SJSA1 (cell line): ENCODE data around the gene NPIPB8. TPM values are rescaled to one million over a fixed set of nuclear protein-coding genes. Genes with fewer than 3 reads are reported as not detected.
"Not testable (repeated sequence)": the region's sequence is repeated elsewhere in the genome, so short reads cannot be mapped to it uniquely, and the experiment has no call there.

Experiments
- DNase-seq, 2 experiments: peaks; one replicate each; pipeline ENCODE4 v3.0.0-alpha.2; 2015 to 2020; ENCODE audit warnings: low spot score in 2 of 2, low read depth in 1 of 2
- H3K27ac ChIP-seq: fragments of 250-450 bp; sonication (Bioruptor Pico); 2 replicates; pipeline ENCODE4 v1.5.1; 2020; ENCODE audit warnings: mild to moderate bottlenecking, moderate library complexity
- H3K27me3 ChIP-seq: fragments of 250-450 bp; sonication (Bioruptor Pico); replicated peaks from 2 replicates; pipeline ENCODE4 v1.5.1; 2020; ENCODE audit warnings: mild to moderate bottlenecking, moderate library complexity
- H3K36me3 ChIP-seq: fragments of 250-450 bp; sonication (Bioruptor Pico); 2 replicates; pipeline ENCODE4 v1.5.1; 2020; ENCODE audit warnings: mild to moderate bottlenecking
- H3K4me1 ChIP-seq: fragments of 250-450 bp; sonication (Bioruptor Pico); replicated peaks from 2 replicates; pipeline ENCODE4 v1.6.1; 2021; ENCODE audit warnings: mild to moderate bottlenecking
- H3K4me3 ChIP-seq: fragments of 250-450 bp; sonication (Bioruptor Pico); 2 replicates; pipeline ENCODE4 v1.5.1; 2020; ENCODE audit warnings: mild to moderate bottlenecking
- H3K9me3 ChIP-seq: fragments of 250-450 bp; sonication (Bioruptor Pico); replicated peaks from 2 replicates; pipeline ENCODE4 v1.5.1; 2020; ENCODE audit warnings: mild to moderate bottlenecking
- total RNA-seq: library from RNA; depleted of rRNA; stranded (reverse); fragments of >200 nt; shearing (Covaris generic); gene quantifications from 2 replicates; pipeline ENCODE4 v1.2.3, GENCODE V29; 2014

The NPIPB8 gene
- total RNA-seq, 1 experiment from 2014 or later, result not detected

DNA sequence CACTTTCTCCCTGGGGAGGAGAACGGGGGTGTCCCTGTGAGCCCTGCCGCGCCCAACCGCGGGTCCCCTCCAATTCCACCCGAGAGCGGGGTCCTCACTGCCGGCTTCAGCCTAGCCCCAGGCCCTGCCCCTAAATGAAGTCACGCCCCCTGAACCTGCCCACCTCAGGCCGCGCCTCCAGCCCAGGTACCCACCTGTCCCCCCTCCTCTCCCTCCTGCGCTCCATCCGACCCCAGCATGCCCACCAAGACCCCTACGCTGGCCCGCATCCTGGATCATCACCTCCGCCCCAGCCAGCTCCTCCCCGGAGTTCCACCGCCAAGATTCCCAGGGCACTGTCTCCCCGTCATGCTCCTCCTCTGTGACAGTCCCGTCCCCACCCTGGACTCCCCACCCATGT is 36.9 kb upstream of the NPIPB8 start:
- not testable (repeated sequence) for DNase-seq, H3K36me3 ChIP-seq, H3K27ac ChIP-seq, H3K4me1 ChIP-seq, H3K4me3 ChIP-seq, H3K9me3 ChIP-seq, H3K27me3 ChIP-seq

GRCh38 chr16:28601589-28601988 is 36.3 kb upstream of the NPIPB8 start:
- not testable (repeated sequence) for H3K27me3 ChIP-seq, H3K4me3 ChIP-seq, H3K9me3 ChIP-seq, H3K27ac ChIP-seq, DNase-seq, H3K4me1 ChIP-seq, H3K36me3 ChIP-seq

- H3K4me3 ChIP-seq, H3K27ac ChIP-seq: not testable (repeated sequence)
These were observed 35.8 kb upstream of the NPIPB8 start for GRCh38 chr16:28602062-28602461.

GRCh38 chr16:28602529-28602928 is 35.3 kb upstream of the NPIPB8 start:
- Histone ChIP-seq H3K9me3 (no peaks in the 10 kb centered on the region), H3K27ac (no peak overlapping the region), H3K4me3 (no peak overlapping the region), H3K4me1 (no peaks in the 10 kb centered on the region), H3K36me3 (no peaks in the 10 kb centered on the region), H3K27me3 (no peaks in the 10 kb centered on the region)
- DNase-seq, result no peak

More at GRCh38 chr16:28602062-28602461, 35.8 kb upstream of the NPIPB8 start:
- not testable (repeated sequence) for H3K36me3 ChIP-seq, H3K9me3 ChIP-seq, H3K4me1 ChIP-seq, DNase-seq, H3K27me3 ChIP-seq

DNA sequence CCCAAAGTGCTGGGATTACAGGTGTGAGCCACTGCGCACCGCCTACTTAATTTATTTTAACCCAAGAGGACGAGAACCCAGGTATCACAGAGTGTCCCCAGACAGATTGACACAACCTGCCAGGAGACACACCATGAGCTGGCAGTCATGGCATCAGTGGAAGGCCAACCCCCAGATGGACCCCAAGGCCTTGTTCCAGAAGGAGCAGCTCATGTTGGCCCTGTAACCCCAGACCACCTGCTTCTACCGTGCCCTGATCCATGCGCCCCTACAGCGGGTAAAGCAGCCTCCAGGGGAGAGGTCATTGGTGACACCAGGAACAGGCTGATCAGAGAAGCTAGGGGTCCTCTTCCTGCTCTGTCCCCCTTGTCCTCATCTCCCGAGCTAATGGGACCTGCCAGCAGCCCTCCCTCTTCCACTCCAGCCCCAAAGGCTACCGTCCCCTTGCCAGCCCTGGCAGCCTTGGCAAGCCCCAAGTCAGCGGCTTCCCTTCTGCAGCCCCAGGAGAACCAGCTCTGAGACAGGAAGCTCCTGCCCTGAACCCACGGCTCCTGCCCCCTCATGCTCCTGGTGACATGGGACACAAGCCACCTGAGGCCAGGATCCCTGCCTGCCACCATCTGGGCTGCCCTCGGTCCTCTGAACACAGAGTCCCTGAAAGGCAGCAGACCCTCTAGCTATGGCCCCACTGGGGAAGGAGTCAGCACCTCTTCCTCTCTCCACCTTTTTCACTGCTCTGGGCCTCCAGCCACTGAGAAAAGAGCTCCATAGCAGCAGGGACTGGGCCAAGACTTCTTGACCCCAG is 34.3 kb upstream of the NPIPB8 start:
- Histone ChIP-seq H3K36me3 (no peaks in the 10 kb centered on the region), H3K4me3 (no peak overlapping the region), H3K9me3 (no peaks in the 10 kb centered on the region), H3K27ac (no peak overlapping the region), H3K4me1 (no peaks in the 10 kb centered on the region), H3K27me3 (no peaks in the 10 kb centered on the region)
- DNase-seq, result no peak

GRCh38 chr16:28604186-28604565 is 33.7 kb upstream of the NPIPB8 start:
- H3K4me1 ChIP-seq, result no peaks in the 10 kb centered on the region

DNA sequence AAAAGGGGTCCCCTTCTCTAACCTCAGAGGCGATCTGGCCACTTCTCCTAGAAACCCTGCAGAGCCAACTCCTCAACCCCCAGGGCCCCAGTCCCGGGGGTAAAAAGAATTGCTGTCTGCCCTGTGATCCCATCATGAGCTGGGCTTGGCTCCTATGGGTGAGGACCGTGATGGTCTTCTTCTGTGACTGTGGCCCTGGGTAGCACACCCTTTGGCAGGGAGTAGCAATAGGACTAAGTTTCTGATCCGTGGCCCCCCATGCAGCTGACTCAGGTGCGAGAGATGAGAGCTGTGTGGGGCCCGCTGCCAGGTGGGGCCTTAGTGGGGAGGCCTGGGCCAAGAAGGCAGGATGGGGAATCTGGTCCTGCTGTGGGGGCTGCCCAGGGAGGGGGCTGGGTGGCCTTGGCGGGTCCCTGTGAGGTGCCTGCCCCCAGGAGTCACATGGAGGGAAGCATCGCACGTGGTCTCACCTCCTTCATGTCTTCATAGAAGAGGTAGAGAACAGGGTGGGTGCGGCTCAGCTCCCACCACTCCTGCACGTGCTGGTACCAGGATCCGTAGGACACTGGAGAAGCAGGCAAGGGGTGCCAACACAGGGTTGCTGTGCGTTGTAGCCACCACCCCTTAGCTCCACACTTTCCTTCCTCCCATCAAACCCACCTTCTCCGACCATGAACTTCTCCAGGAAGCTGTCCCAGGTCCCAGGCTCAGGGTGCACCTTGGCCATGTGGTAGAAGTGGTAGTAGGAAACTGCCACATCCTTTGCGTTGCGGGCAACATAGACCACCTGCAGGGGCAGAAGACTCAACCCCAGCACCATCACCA is 31.4 kb upstream of the NPIPB8 start:
- no peaks in the 10 kb centered on the region for H3K36me3 ChIP-seq
- no peaks in the 10 kb centered on the region for H3K9me3 ChIP-seq
- no peak for DNase-seq
- no peaks in the 10 kb centered on the region for H3K4me1 ChIP-seq
- no peak overlapping the region for H3K4me3 ChIP-seq
- no peak overlapping the region for H3K27ac ChIP-seq
- no peaks in the 10 kb centered on the region for H3K27me3 ChIP-seq

More at GRCh38 chr16:28604186-28604565, 33.7 kb upstream of the NPIPB8 start:
- Histone ChIP-seq H3K4me3 (no peak overlapping the region), H3K27ac (no peak overlapping the region), H3K36me3 (no peaks in the 10 kb centered on the region), H3K9me3 (no peaks in the 10 kb centered on the region), H3K27me3 (no peaks in the 10 kb centered on the region)
- DNase-seq, result no peak

DNA sequence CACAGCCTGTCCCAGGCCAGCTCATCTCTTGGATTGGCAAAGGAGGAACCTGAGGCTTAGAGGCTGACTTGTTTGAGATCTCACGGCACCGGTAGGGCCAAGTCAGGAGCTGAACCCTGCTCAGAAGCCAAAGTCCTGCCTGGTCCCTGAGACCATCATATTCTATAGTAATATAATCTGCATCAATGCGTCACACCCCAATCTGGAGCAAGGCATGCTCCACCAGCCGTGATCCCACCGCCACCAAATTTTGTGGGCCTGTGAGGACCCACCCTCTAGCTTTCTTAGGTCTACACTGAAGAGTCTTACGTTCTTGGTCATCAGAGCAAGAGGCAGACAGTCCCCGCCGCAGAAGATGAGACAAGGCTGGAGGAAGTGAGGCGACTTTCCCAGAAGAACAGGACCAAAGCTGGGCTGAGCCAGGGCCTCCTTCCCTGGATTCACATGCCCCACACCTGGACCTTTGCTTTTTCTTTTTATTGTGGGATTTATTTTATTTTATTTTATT is 30.7 kb upstream of the NPIPB8 start:
- Histone ChIP-seq H3K4me3 (no peak overlapping the region), H3K9me3 (no peaks in the 10 kb centered on the region), H3K36me3 (no peaks in the 10 kb centered on the region), H3K27ac (no peak overlapping the region), H3K27me3 (no peaks in the 10 kb centered on the region), H3K4me1 (no peaks in the 10 kb centered on the region)
- no peak for DNase-seq

DNA sequence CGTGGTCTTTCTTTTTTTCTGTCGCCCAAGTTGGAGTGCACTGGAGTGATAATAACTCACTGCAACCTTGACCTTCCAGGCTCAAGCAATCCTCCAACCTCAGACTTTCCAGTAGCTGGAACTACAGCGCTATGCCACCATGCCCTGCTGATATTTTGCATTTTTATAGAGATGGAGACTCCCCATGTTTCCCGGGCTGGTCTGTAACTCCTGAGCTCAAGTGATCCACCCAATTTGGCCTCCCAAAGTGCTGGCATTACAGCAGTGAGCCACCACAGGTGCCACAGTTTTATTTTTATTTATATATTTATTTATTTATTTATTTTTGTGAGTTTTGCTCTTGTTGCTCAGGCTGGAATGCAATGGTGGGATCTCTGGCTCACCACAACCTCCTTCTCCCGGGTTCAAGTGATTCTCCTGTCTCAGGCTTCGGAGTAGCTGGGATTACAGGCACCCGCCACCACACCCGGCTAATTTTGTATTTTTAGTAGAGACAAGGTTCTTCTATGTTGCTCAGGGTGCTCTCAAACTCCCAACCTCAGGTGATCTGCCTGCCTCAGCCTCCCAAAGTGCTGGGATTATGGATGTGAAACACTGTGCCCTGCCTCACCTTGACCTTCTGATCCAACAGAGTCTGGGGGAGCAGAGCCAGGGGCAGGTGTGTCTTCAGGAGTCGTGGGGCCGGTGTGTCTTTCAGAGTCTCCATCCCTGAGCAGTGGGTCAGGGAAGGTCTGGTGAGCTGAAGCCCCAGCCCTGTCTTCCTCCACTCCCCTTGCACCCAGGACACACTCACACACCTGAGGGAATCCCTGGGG is 30.0 kb upstream of the NPIPB8 start:
- H3K9me3 ChIP-seq, DNase-seq, H3K27ac ChIP-seq, H3K4me3 ChIP-seq, H3K36me3 ChIP-seq, H3K4me1 ChIP-seq, H3K27me3 ChIP-seq: not testable (repeated sequence)

DNA sequence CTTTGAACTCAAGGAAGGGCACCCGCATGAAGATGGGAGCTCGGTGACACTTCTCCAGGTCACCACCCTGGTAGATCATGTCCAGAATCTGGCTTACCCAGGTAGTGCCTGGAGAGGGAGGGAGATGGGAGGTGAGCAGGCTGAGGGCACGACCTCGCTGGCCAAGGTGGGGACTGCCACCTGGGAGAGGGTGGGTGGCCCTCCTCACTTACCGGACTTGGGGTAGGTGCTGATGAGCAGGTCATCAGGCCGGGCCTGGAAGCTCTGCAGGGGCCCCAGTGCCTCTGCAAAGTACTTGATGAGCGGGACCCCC is 29.4 kb upstream of the NPIPB8 start:
- not testable (repeated sequence) for H3K4me3 ChIP-seq, H3K27me3 ChIP-seq, H3K27ac ChIP-seq, H3K9me3 ChIP-seq, H3K4me1 ChIP-seq, DNase-seq, H3K36me3 ChIP-seq

GRCh38 chr16:28608867-28609596 is 28.8 kb upstream of the NPIPB8 start:
- H3K9me3 ChIP-seq, H3K27ac ChIP-seq, H3K36me3 ChIP-seq, H3K4me1 ChIP-seq, H3K4me3 ChIP-seq, DNase-seq, H3K27me3 ChIP-seq: not testable (repeated sequence)

- H3K27ac ChIP-seq, result no peak within 1 kb of the TSS
- H3K27me3 ChIP-seq, result no peaks in the 10 kb centered on the region
- H3K36me3 ChIP-seq, result no peaks in the 10 kb centered on the region
- no peak for DNase-seq
- H3K9me3 ChIP-seq, result no peaks in the 10 kb centered on the region
- no peak within 1 kb of the TSS for H3K4me3 ChIP-seq
- no peaks in the 10 kb centered on the region for H3K4me1 ChIP-seq
These were observed 28.0 kb upstream of the NPIPB8 start, which contains the start of gene SULT1A1 for GRCh38 chr16:28609631-28610594. TSS of gene SULT1A1 (minus strand) at chr16:28610044. CDS start at chr16:28608855, 1,189 bp downstream.
